K562 (cell line): ENCODE measurements around the gene DKC1. TPM values are rescaled to one million over a fixed set of nuclear protein-coding genes. Genes with fewer than 3 reads are reported as not detected.
A peak's percentile ranks its signal among the peaks of the same experiment; 100 is the strongest.

ENCODE experiments used
- ATAC-seq: fragments of 200-7000 bp; cut with Tn5 transposase; 3 replicates; pipeline ENCODE4 v1.9.1; 2020; ENCODE audit warnings: moderate library complexity
- BruUV-seq: library from RNA; stranded (reverse); fragments of 400-500 nt; replicated peaks from 2 replicates; lab custom pipeline; 2021; lab: Mats Ljungman, UMichigan
- CTCF ChIA-PET: fragments of 300-600 bp; formaldehyde crosslinking; extraction: SDS; loops from one replicate; lab custom pipeline; 2021; ENCODE audit warnings: low intra/inter-chr PET ratio; lab: Yijun Ruan, JAX
- POLR2A ChIA-PET: fragments of 300-600, 350-650 bp; sonication (Branson Sonifier 250); formaldehyde crosslinking; extraction: SDS; loops from one replicate; lab custom pipeline; 2021; ENCODE audit warnings: antibody characterized with exemption, inconsistent platforms; lab: Yijun Ruan, JAX
- DNase-seq, 4 experiments: peaks; one replicate each; pipeline versions ENCODE4 v3.0.0 to v3.0.0-alpha.2; 2011 to 2018; ENCODE audit warnings: low spot score in 3 of 4, mixed read lengths in 3 of 4; ENCODE audit errors: extremely low read depth in 1 of 4
- FAIRE-seq: peaks from 2 replicates; lab custom pipeline; 2011; peaks lifted over from hg19 to GRCh38; lab: Jason Lieb, UNC
- H2AFZ ChIP-seq: 2 replicates; pipeline ENCODE4 v1.6.0; 2011; ENCODE audit warnings: low read depth, low read length, control low read depth, inconsistent platforms
- H3K27ac ChIP-seq: fragments of 200-600 bp; 3 replicates; pipeline ENCODE4 v1.8.0; 2011; ENCODE audit warnings: low read depth, mild to moderate bottlenecking, control low read depth, inconsistent platforms, low read length, moderate library complexity, mixed read lengths; ENCODE audit errors: extremely low read depth
- H3K27me3 ChIP-seq, 2 experiments: fragments of 300-600 bp in 1 of 2; 2 replicates in 1 of 2; 3 replicates in 1 of 2; pipeline versions ENCODE4 v1.6.0 to v1.8.0; 2011; ENCODE audit warnings: inconsistent platforms in 2 of 2, low read length in 2 of 2, mild to moderate bottlenecking in 1 of 2, mixed read lengths in 1 of 2, moderate library complexity in 1 of 2; ENCODE audit not compliant: control insufficient read depth in 2 of 2, insufficient read depth in 2 of 2
- H3K36me3 ChIP-seq: fragments of 300-600 bp; 3 replicates; pipeline ENCODE4 v1.8.0; 2011; ENCODE audit warnings: mild to moderate bottlenecking, low read length, inconsistent platforms; ENCODE audit not compliant: control insufficient read depth, insufficient read depth
- H3K4me1 ChIP-seq, 2 experiments: fragments of 200-600 bp in 1 of 2; replicated peaks in 1 of 2; 2 replicates in 1 of 2; 3 replicates in 1 of 2; pipeline versions ENCODE4 v1.5.1 to v1.8.0; 2011; ENCODE audit warnings: inconsistent platforms in 2 of 2, low read length in 2 of 2, mild to moderate bottlenecking in 1 of 2, mixed read lengths in 1 of 2, moderate library complexity in 1 of 2; ENCODE audit not compliant: control insufficient read depth in 2 of 2, insufficient read depth in 2 of 2
- H3K4me2 ChIP-seq: 2 replicates; pipeline ENCODE4 v1.6.1; 2011; ENCODE audit warnings: low read length, control low read depth, inconsistent platforms, mixed read lengths; ENCODE audit not compliant: insufficient read depth
- H3K4me3 ChIP-seq: fragments of 200-600 bp; sonication (generic), shearing (Covaris generic); 2 replicates; pipeline ENCODE4 v1.5.1; 2016; ENCODE audit warnings: control low read depth, inconsistent platforms
- H3K79me2 ChIP-seq: fragments of 200-600 bp; 3 replicates; pipeline ENCODE4 v1.8.0; 2011; ENCODE audit warnings: low read length, inconsistent platforms; ENCODE audit not compliant: control insufficient read depth, insufficient read depth
- H3K9ac ChIP-seq, 2 experiments: 2 replicates each; pipeline versions ENCODE4 v1.6.0 to v1.6.1; 2011; ENCODE audit warnings: low read depth in 2 of 2, low read length in 2 of 2, control low read depth in 1 of 2, inconsistent platforms in 1 of 2, mild to moderate bottlenecking in 1 of 2, mixed read lengths in 1 of 2; ENCODE audit not compliant: insufficient read depth in 1 of 2
- H3K9me1 ChIP-seq: one replicate; pipeline ENCODE4 v1.6.0; 2011; ENCODE audit warnings: inconsistent platforms, mild to moderate bottlenecking, low read length, moderate library complexity; ENCODE audit not compliant: control insufficient read depth, insufficient read depth
- H3K9me3 ChIP-seq: replicated peaks from 2 replicates; pipeline ENCODE4 v1.5.1; 2011; ENCODE audit warnings: low read depth, low read length, inconsistent platforms; ENCODE audit not compliant: control insufficient read depth, insufficient read depth
- H4K20me1 ChIP-seq: replicated peaks from 2 replicates; pipeline ENCODE4 v1.6.1; 2011; ENCODE audit warnings: low read length, inconsistent platforms, mixed read lengths; ENCODE audit not compliant: control insufficient read depth, insufficient read depth
- ATF3 ChIP-seq, 2 experiments: fragments of 450-650 bp in 1 of 2; sonication (generic) in 1 of 2; formaldehyde crosslinking in 1 of 2; IDR thresholded peaks in 1 of 2; conservative IDR thresholded peaks in 1 of 2; 2 replicates each; pipeline versions ENCODE4 v1.6.1 to v1.8.1; 2016 to 2023; ENCODE audit warnings: mild to moderate bottlenecking in 2 of 2, moderate library complexity in 2 of 2, inconsistent platforms in 1 of 2, missing genetic modification reagents in 1 of 2
- COPS2 ChIP-seq: fragments of 450-650 bp; conservative IDR thresholded peaks from 2 replicates; pipeline ENCODE4 v1.6.1; 2016; ENCODE audit warnings: mild to moderate bottlenecking, moderate library complexity
- EHMT2 ChIP-seq: fragments of 450-650 bp; IDR thresholded peaks from 2 replicates; pipeline ENCODE4 v1.6.1; 2018; ENCODE audit warnings: antibody characterized with exemption
- GATAD2A ChIP-seq: fragments of 450-650 bp; IDR thresholded peaks from 2 replicates; pipeline ENCODE4 v1.6.1; 2017
- ILK ChIP-seq: fragments of 450-650 bp; IDR thresholded peaks from 2 replicates; pipeline ENCODE4 v1.6.1; 2016; ENCODE audit warnings: missing genetic modification characterization, low read depth, mild to moderate bottlenecking, missing compliant biosample characterization, moderate library complexity, borderline replicate concordance
- JUND ChIP-seq, 2 experiments: IDR thresholded peaks; 2 replicates in 1 of 2; 3 replicates in 1 of 2; pipeline ENCODE4 v1.6.1; 2011; ENCODE audit warnings: borderline replicate concordance in 2 of 2, low read depth in 2 of 2, low read length in 2 of 2, improper control_type of control experiment in 1 of 2, missing biosample characterization in 1 of 2, missing genetic modification characterization in 1 of 2, missing genetic modification reagents in 1 of 2
- KAT8 ChIP-seq: fragments of 450-650 bp; IDR thresholded peaks from 2 replicates; pipeline ENCODE4 v1.6.1; 2016; ENCODE audit warnings: low read depth, mild to moderate bottlenecking
- SNRNP70 ChIP-seq: fragments of 200-400 bp; formaldehyde crosslinking; optimal IDR thresholded peaks from 2 replicates; pipeline ENCODE3; 2017; ENCODE audit warnings: low read depth, low read length
- WGBS: fragments of 100-300 bp; shearing (Covaris generic); methylation state at CpG from one replicate; pipeline ENCODE4 v1.1.6; 2016; ENCODE audit warnings: low coverage, mixed read lengths; ENCODE audit not compliant: insufficient coverage; ENCODE audit errors: missing lambda C conversion rate; 5-methylcytosine and 5-hydroxymethylcytosine counted together
- in situ Hi-C: fragments of 300-500 bp; cut with MboI; formaldehyde crosslinking; loops from 4 replicates; pipeline ENCODE4 v1.15.0; 2018; ENCODE audit warnings: inconsistent platforms, mixed read lengths
- intact Hi-C: fragments of 100-400 bp; cut with micrococcal nuclease; formaldehyde crosslinking; loops from 2 replicates; pipeline ENCODE4 v1.14.2; 2022
- polyA plus RNA-seq, 8 experiments: library from polyadenylated mRNA; depleted of rRNA in 4 of 8; stranded (reverse) in 5 of 8; unstranded in 3 of 8; fragments of >200 nt; fragmentation: Nextera tagmentation in 2 of 8; fragmentation: Illumina TruSeq in 1 of 8; extraction: Ambion mirVana in 2 of 8; extraction: Trizol in 1 of 8; gene quantifications; 2 replicates each; pipeline versions ENCODE4 v1.2.1 to v1.2.3, GENCODE V29; 2011 to 2014; ENCODE audit warnings: inconsistent platforms in 1 of 8, missing spikeins in 1 of 8
- total RNA-seq, 7 experiments: library from RNA; depleted of rRNA in 6 of 7; stranded (reverse); fragments of >200 nt in 6 of 7; fragmentation: Illumina TruSeq in 2 of 7; extraction: Trizol in 2 of 7; gene quantifications; 2 replicates each; pipeline versions ENCODE4 v1.2.1 to v1.2.3, GENCODE V29; 2011 to 2021; ENCODE audit warnings: low replicate concordance in 1 of 7
- TF ChIP-seq, protein P1 (sequence below), 2 experiments: fragments of 450-650 bp; IDR thresholded peaks; 2 replicates each; pipeline ENCODE4 v1.6.1; 2016; ENCODE audit warnings: mild to moderate bottlenecking in 2 of 2, borderline replicate concordance in 1 of 2, low read depth in 1 of 2, moderate library complexity in 1 of 2

The DKC1 gene
- total and polyA plus RNA-seq, 9 of the 15 experiments (the other 6 are each of a cell fraction or from before 2014, with no cell fraction given): 205 to 313 (median 219) TPM

DNA sequence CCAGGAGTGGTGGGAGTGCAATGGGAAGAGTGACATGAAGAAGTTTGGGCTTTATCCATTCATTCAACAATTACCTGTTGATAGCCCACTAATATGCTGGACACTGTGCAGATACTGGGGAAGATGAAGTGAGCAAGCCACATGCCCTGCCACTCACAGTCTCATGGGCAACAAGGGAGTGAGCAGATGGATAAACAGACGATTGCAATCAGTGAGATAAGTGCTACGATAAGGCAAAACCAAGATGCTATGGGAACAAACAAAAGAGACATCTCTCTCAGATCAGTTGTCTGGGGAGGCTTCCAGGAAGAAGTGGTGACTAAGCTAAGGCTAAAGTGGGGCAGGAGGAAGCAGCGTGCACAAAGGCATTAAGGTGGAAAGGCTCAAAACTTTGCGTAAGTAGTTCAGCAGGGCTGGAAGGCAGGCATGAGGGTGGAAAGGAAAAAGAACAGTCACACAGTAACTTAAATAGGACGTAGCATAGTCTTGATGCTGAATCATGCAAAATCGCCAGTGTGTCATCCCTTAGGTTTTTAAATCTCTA lies 43.5 kb upstream of the DKC1 start:
- Histone ChIP-seq H3K9me3 (no peaks in the 10 kb centered on the region), H3K9ac (peak overlapping the region in 1 of 2 experiments; percentile 12; a peak in 2 of 4 replicates), H3K9me1 (peaks cover 3% of the 10 kb centered on the region), H3K79me2 (peaks cover 61% of the 10 kb centered on the region), H3K4me3 (no peak overlapping the region), H2AFZ (no peak overlapping the region), H3K36me3 (peaks cover 27% of the 10 kb centered on the region), H3K27ac (peak overlapping the region; percentile 89), H3K27me3 (no peaks in the 10 kb centered on the region), H3K4me1 (peaks cover 20 to 28% of the 10 kb centered on the region in 2 experiments), H3K4me2 (peak overlapping the region; percentile 71), H4K20me1 (0 out of 2 replicates have a peak, but pooled peaks cover 8% of the 10 kb centered on the region)
- in situ Hi-C loops: no loop called here
- 0% methylated on average over 6 of the region's 6 CpGs for WGBS
- no TSS peak for BruUV-seq
- CTCF ChIA-PET: no interaction called here
- FAIRE-seq: peak; percentile 88
- POLR2A ChIA-PET: interaction anchor here (0.8 to 1.9 kb wide), 5 partner anchors 9 to 175 kb away, joined by 3 to 7 read pairs (median 3); no protein-coding TSS in a partner anchor
- ATAC-seq: peak; percentile 66
- intact Hi-C loops: loop anchor here (2.0 kb wide), 1 partner anchor 30 kb away; no protein-coding TSS in a partner anchor
- peak in 2 of 4 experiments; percentile 34 to 69 for DNase-seq
- peak; percentile 59; the same call in 1 of the 2 replicates for TF ChIP-seq ATF3 (IDR thresholded peaks at IDR 0.05)
- no peak for TF ChIP-seq ATF3 (CRISPR knock-in tag; conservative IDR thresholded peaks at IDR 0.05)
- TF ChIP-seq JUND (IDR thresholded peaks at IDR 0.05; ENCODE audit: borderline replicate concordance, low read depth, low read length): peak; percentile 80
- peak; percentile 75; the same call in 1 of the 3 replicates for TF ChIP-seq JUND (tag; IDR thresholded peaks at IDR 0.05; ENCODE audit: borderline replicate concordance, low read depth, low read length)
- no peak for TF ChIP-seq KAT8
- no peak for TF ChIP-seq SNRNP70
- TF ChIP-seq ILK: no peak
- TF ChIP-seq EHMT2: peak; percentile 65; the same call in 1 of the 2 replicates
- peak; percentile 27; the same call in 1 of the 2 replicates for TF ChIP-seq GATAD2A
- TF ChIP-seq COPS2: no peak
- TF ChIP-seq, protein P1, sequence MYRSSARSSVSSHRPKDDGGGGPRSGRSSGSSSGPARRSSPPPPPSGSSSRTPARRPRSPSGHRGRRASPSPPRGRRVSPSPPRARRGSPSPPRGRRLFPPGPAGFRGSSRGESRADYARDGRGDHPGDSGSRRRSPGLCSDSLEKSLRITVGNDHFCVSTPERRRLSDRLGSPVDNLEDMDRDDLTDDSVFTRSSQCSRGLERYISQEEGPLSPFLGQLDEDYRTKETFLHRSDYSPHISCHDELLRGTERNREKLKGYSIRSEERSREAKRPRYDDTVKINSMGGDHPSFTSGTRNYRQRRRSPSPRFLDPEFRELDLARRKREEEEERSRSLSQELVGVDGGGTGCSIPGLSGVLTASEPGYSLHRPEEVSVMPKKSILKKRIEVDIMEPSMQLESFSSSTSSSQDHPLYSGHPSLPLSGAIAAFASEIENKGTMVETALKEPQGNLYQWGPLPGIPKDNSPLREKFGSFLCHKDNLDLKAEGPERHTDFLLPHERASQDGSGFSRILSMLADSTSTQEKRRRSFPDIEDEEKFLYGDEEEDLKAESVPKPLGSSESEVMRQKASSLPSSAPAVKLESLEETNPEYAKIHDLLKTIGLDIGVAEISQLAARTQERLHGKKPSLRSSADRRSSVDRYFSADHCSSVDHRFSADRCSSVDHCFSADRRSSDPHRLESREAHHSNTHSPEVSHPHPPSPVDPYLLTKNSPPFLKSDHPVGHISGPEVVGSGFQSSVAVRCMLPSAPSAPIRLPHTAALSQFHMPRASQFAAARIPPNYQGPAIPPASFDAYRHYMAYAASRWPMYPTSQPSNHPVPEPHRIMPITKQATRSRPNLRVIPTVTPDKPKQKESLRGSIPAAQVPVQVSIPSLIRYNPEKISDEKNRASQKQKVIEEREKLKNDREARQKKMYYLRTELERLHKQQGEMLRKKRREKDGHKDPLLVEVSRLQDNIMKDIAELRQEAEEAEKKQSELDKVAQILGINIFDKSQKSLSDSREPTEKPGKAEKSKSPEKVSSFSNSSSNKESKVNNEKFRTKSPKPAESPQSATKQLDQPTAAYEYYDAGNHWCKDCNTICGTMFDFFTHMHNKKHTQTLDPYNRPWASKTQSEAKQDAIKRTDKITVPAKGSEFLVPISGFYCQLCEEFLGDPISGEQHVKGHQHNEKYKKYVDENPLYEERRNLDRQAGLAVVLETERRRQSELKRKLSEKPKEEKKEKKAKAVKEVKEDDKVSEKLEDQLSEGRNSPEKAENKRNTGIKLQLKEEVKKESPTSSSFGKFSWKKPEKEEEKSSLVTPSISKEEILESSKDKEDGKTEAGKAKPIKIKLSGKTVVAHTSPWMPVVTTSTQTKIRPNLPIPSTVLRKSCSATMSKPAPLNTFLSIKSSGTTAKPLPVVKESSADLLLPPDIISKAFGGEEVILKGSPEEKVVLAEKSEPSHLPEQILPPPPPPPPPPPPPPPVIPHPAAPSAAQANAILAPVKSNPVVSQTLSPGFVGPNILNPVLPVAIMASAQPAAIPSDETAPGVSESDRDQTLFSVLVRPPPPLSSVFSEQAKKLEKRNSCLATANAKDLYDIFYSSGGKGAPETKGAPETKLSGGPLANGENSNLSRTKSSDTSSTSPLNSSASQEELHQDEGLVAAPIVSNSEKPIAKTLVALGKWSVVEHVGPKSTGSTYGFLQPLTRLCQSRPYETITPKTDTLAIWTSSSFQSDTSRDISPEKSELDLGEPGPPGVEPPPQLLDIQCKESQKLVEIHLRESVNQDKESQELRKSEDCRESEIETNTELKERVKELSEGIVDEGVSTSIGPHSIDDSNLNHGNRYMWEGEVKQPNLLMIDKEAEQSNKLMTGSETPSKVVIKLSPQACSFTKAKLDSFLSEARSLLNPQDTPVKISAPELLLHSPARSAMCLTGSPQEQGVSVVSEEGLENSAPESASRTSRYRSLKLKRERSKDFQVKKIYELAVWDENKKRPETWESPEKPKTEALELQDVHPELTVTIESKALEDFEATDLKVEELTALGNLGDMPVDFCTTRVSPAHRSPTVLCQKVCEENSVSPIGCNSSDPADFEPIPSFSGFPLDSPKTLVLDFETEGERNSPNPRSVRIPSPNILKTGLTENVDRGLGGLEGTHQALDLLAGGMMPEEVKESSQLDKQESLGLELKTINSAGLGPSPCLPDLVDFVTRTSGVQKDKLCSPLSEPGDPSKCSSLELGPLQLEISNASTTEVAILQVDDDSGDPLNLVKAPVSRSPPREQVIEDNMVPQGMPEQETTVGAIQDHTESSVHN (IDR thresholded peaks at IDR 0.05; ENCODE audit: borderline replicate concordance in 1 of 2, low read depth in 1 of 2): 0 out of 4 replicates have a peak, but pooled peaks of 1 of the 2 experiments have one; percentile 25
